Measurements from ENCODE around the gene ECHDC3. TPM values are rescaled to one million over a fixed set of nuclear protein-coding genes. Genes with fewer than 3 reads are reported as not detected.

The ECHDC3 gene
- total and polyA plus RNA-seq, 5 donors from 2014 or later = 0.10 to 1.1 (median 0.47) TPM

- H3K36me3 ChIP-seq (ENCODE audit: control insufficient read depth, insufficient read depth, low read length) = no peaks in the 10 kb centered on the region
- H3K4me1 ChIP-seq (ENCODE audit: control insufficient read depth, insufficient read depth, low read length, poor library complexity, severe bottlenecking) = peaks cover 8% of the 10 kb centered on the region
- H3K27ac Mint-ChIP-seq = no peak overlapping the region
- no peaks in the 10 kb centered on the region for H3K27me3 ChIP-seq (ENCODE audit: control insufficient read depth, insufficient read depth, low read length)
- H3K27ac ChIP-seq (ENCODE audit: insufficient read depth, low read length, poor library complexity, severe bottlenecking) = no peak overlapping the region
- ATAC-seq (ENCODE audit: low read depth in 2 of 2) = no peak
- DNase-seq = no peak
- peaks cover 0 to 18% (median 5%) of the 10 kb centered on the region in 4 donors for H3K4me1 Mint-ChIP-seq
- H3K4me3 ChIP-seq (ENCODE audit: low read depth, low read length) = no peak overlapping the region
- H3K9me3 ChIP-seq (ENCODE audit: control insufficient read depth in 2 of 2, low read length in 2 of 2) = no peaks in the 10 kb centered on the region
- peaks cover 38% of the 10 kb centered on the region for H3K27me3 Mint-ChIP-seq
- H3K36me3 Mint-ChIP-seq = no peaks in the 10 kb centered on the region
- H3K4me3 Mint-ChIP-seq = peak overlapping the region; percentile 45 to 78 (median 62)
- peaks cover 0 to 9% (median 0%) of the 10 kb centered on the region in 7 donors for H3K9me3 Mint-ChIP-seq
Observed at GRCh38 chr10:11743461-11744338, 1.5 kb downstream of the ECHDC3 start.

GRCh38 chr10:11745045-11745444 lies 2.9 kb downstream of the ECHDC3 start:
- DNase-seq = no peak
- Histone ChIP-seq H3K27ac (ENCODE audit: insufficient read depth, low read length, poor library complexity, severe bottlenecking) (no peak overlapping the region), H3K36me3 (ENCODE audit: control insufficient read depth, insufficient read depth, low read length) (no peaks in the 10 kb centered on the region), H3K9me3 (ENCODE audit: control insufficient read depth in 2 of 2, low read length in 2 of 2) (no peaks in the 10 kb centered on the region), H3K27me3 (ENCODE audit: control insufficient read depth, insufficient read depth, low read length) (no peaks in the 10 kb centered on the region), H3K4me3 (ENCODE audit: low read depth, low read length) (no peak overlapping the region), H3K4me1 (ENCODE audit: control insufficient read depth, insufficient read depth, low read length, poor library complexity, severe bottlenecking) (peaks cover 8% of the 10 kb centered on the region)
- no peak overlapping the region for H3K27ac Mint-ChIP-seq
- H3K4me3 Mint-ChIP-seq = peak overlapping the region in 2 of 4 donors; percentile 0 to 41
- H3K36me3 Mint-ChIP-seq = no peaks in the 10 kb centered on the region
- H3K27me3 Mint-ChIP-seq = peaks cover 38% of the 10 kb centered on the region
- H3K4me1 Mint-ChIP-seq = peaks cover 0 to 18% (median 5%) of the 10 kb centered on the region in 4 donors
- no peak for ATAC-seq (ENCODE audit: low read depth in 2 of 2)
- peaks cover 0 to 8% (median 0%) of the 10 kb centered on the region in 7 donors for H3K9me3 Mint-ChIP-seq

DNA sequence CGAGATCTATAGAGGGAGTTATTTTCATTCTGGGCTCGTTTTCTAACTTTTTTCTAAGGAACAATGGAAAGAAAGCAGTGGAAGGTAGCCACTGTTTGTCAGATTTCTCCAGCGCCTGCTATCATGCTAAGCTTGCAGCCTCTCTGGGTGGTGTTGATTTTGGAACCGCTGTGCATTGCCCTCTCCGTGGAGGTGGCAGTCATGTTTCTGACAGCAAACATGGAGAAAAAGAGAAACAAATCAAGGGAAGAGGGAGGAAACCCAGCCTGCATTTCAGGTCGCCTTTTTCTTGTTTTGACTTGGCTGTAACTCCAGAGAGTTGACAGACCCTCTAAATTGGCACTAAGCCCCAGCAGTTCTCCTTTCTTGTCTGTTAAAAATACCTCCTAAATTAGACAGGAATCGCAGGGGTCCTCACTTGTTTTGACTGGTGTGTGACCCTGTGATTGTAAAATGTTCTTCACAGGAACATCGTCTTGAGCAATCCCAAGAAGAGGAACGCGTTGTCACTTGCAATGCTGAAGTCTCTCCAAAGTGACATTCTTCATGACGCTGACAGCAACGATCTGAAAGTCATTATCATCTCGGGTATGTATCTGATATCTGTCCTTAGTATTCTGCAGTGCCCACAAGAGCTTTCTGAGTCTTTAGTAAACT lies 4.8 kb downstream of the ECHDC3 start:
- Mint-ChIP-seq H3K36me3 (no peaks in the 10 kb centered on the region), H3K4me1 (peaks cover 0 to 6% (median 0%) of the 10 kb centered on the region in 4 donors), H3K4me3 (no peak overlapping the region), H3K9me3 (peaks cover 0 to 3% (median 0%) of the 10 kb centered on the region in 7 donors), H3K27me3 (peaks cover 22% of the 10 kb centered on the region), H3K27ac (no peak overlapping the region)
- Histone ChIP-seq H3K4me1 (ENCODE audit: control insufficient read depth, insufficient read depth, low read length, poor library complexity, severe bottlenecking) (peaks cover under 1% of the 10 kb centered on the region), H3K27me3 (ENCODE audit: control insufficient read depth, insufficient read depth, low read length) (no peaks in the 10 kb centered on the region), H3K36me3 (ENCODE audit: control insufficient read depth, insufficient read depth, low read length) (no peaks in the 10 kb centered on the region), H3K9me3 (ENCODE audit: control insufficient read depth in 2 of 2, low read length in 2 of 2) (no peaks in the 10 kb centered on the region), H3K27ac (ENCODE audit: insufficient read depth, low read length, poor library complexity, severe bottlenecking) (no peak overlapping the region), H3K4me3 (ENCODE audit: low read depth, low read length) (no peak overlapping the region)
- DNase-seq (no peak), ATAC-seq (ENCODE audit: low read depth in 2 of 2) (no peak)

- Mint-ChIP-seq H3K4me1 (no peaks in the 10 kb centered on the region), H3K27ac (no peak overlapping the region), H3K27me3 (peaks cover 16% of the 10 kb centered on the region), H3K9me3 (no peaks in the 10 kb centered on the region), H3K4me3 (no peak overlapping the region), H3K36me3 (no peaks in the 10 kb centered on the region)
- Histone ChIP-seq H3K27me3 (ENCODE audit: control insufficient read depth, insufficient read depth, low read length) (no peaks in the 10 kb centered on the region), H3K9me3 (ENCODE audit: control insufficient read depth in 2 of 2, low read length in 2 of 2) (no peaks in the 10 kb centered on the region), H3K27ac (ENCODE audit: insufficient read depth, low read length, poor library complexity, severe bottlenecking) (no peak overlapping the region), H3K4me1 (ENCODE audit: control insufficient read depth, insufficient read depth, low read length, poor library complexity, severe bottlenecking) (no peaks in the 10 kb centered on the region), H3K36me3 (ENCODE audit: control insufficient read depth, insufficient read depth, low read length) (no peaks in the 10 kb centered on the region), H3K4me3 (ENCODE audit: low read depth, low read length) (no peak overlapping the region)
- no peak for DNase-seq
- no peak for ATAC-seq (ENCODE audit: low read depth in 2 of 2)
Observed at GRCh38 chr10:11748866-11749265, 6.7 kb downstream of the ECHDC3 start.

DNA sequence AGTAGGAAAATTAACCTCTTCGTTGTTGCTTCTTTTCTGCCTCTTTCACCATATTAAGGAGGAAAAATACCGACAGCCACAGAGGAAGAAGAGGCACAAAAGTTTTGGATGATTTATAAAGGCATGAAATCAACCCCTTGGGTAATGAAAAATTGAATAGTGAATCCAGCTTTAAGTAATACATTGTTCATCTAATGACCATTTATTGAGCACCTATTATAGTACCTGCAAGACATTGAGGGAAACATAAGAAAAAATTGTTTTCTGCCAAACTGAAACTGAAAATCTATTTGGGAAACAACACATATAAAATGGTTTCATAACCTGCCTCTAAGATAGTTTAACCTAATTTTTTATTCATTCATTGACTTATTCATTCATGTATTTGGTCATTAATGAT lies 8.2 kb downstream of the ECHDC3 start:
- H3K36me3 ChIP-seq (ENCODE audit: control insufficient read depth, insufficient read depth, low read length) = no peaks in the 10 kb centered on the region
- Mint-ChIP-seq H3K4me3 (no peak overlapping the region), H3K27me3 (peaks cover 8% of the 10 kb centered on the region), H3K4me1 (no peaks in the 10 kb centered on the region), H3K36me3 (no peaks in the 10 kb centered on the region), H3K9me3 (no peaks in the 10 kb centered on the region), H3K27ac (no peak overlapping the region)
- no peak overlapping the region for H3K27ac ChIP-seq (ENCODE audit: insufficient read depth, low read length, poor library complexity, severe bottlenecking)
- no peak overlapping the region for H3K4me3 ChIP-seq (ENCODE audit: low read depth, low read length)
- no peaks in the 10 kb centered on the region for H3K9me3 ChIP-seq (ENCODE audit: control insufficient read depth in 2 of 2, low read length in 2 of 2)
- H3K4me1 ChIP-seq (ENCODE audit: control insufficient read depth, insufficient read depth, low read length, poor library complexity, severe bottlenecking) = no peaks in the 10 kb centered on the region
- DNase-seq = no peak
- no peak for ATAC-seq (ENCODE audit: low read depth in 2 of 2)
- H3K27me3 ChIP-seq (ENCODE audit: control insufficient read depth, insufficient read depth, low read length) = no peaks in the 10 kb centered on the region

DNA sequence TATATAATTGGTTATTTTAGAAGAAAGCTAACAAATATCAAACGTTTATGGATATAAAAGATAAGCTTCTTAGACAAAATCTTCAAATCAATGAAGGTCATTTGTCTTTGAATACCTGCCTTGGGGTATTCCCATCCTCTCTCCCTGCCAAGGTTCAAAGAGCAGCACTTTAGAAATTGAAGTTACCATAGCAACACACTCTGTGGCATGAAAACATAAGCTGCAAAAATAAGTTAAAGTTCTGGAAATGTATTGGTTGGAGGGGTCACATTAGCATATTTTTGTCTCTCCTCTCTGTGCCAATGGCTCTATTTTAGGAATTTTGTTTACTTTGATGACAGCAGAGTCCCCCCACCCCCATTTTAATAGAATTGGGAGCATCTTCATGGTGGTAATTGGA lies 12.0 kb downstream of the ECHDC3 start:
- Histone ChIP-seq H3K4me1 (ENCODE audit: control insufficient read depth, insufficient read depth, low read length, poor library complexity, severe bottlenecking) (no peaks in the 10 kb centered on the region), H3K27me3 (ENCODE audit: control insufficient read depth, insufficient read depth, low read length) (no peaks in the 10 kb centered on the region), H3K4me3 (ENCODE audit: low read depth, low read length) (no peak overlapping the region), H3K9me3 (ENCODE audit: control insufficient read depth in 2 of 2, low read length in 2 of 2) (no peaks in the 10 kb centered on the region), H3K36me3 (ENCODE audit: control insufficient read depth, insufficient read depth, low read length) (no peaks in the 10 kb centered on the region), H3K27ac (ENCODE audit: insufficient read depth, low read length, poor library complexity, severe bottlenecking) (no peak overlapping the region)
- ATAC-seq (ENCODE audit: low read depth in 2 of 2) (no peak), DNase-seq (no peak)
- peaks cover 6% of the 10 kb centered on the region for H3K27me3 Mint-ChIP-seq
- no peak overlapping the region for H3K4me3 Mint-ChIP-seq
- H3K36me3 Mint-ChIP-seq = no peaks in the 10 kb centered on the region
- no peak overlapping the region for H3K27ac Mint-ChIP-seq
- H3K9me3 Mint-ChIP-seq = no peaks in the 10 kb centered on the region
- peaks cover 0 to 5% (median 2%) of the 10 kb centered on the region in 4 donors for H3K4me1 Mint-ChIP-seq

DNA sequence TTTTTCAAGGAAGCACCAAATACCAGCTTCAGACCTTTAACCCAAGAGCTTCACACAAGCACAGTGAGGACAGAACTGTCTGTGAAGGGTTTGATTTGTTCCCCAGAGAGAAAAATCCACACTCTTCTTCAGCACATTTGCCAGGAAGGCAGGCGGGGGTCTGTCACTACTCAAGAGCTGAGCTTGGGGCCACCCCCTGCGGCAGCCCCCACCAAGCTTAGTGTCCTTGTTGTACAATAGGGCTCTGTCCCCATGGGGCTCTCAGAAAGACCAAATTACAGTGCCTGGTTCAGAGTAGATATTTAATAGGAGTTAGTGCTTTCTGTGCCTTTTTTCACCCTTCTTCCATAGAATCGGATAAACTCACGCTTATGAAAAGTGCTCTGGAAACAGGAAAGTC lies 12.4 kb downstream of the ECHDC3 start:
- Mint-ChIP-seq H3K36me3 (no peaks in the 10 kb centered on the region), H3K27me3 (peaks cover 4% of the 10 kb centered on the region), H3K9me3 (no peaks in the 10 kb centered on the region), H3K4me1 (peaks cover 0 to 5% (median 2%) of the 10 kb centered on the region in 4 donors), H3K27ac (no peak overlapping the region), H3K4me3 (no peak overlapping the region)
- no peak for DNase-seq
- no peaks in the 10 kb centered on the region for H3K9me3 ChIP-seq (ENCODE audit: control insufficient read depth in 2 of 2, low read length in 2 of 2)
- H3K4me1 ChIP-seq (ENCODE audit: control insufficient read depth, insufficient read depth, low read length, poor library complexity, severe bottlenecking) = no peaks in the 10 kb centered on the region
- no peaks in the 10 kb centered on the region for H3K36me3 ChIP-seq (ENCODE audit: control insufficient read depth, insufficient read depth, low read length)
- no peaks in the 10 kb centered on the region for H3K27me3 ChIP-seq (ENCODE audit: control insufficient read depth, insufficient read depth, low read length)
- ATAC-seq (ENCODE audit: low read depth in 2 of 2) = no peak
- no peak overlapping the region for H3K27ac ChIP-seq (ENCODE audit: insufficient read depth, low read length, poor library complexity, severe bottlenecking)
- H3K4me3 ChIP-seq (ENCODE audit: low read depth, low read length) = no peak overlapping the region
